Brain microvascular endothelial cell (primary cell): ENCODE measurements around the gene DHRS1.

Experiments used
- DNase-seq: peaks from one replicate; pipeline ENCODE4 v3.0.0-alpha.2; 2020
- H3K27ac ChIP-seq: fragments of 250-450 bp; sonication (Bioruptor Pico); 2 replicates; pipeline ENCODE4 v1.5.1; 2020; ENCODE audit warnings: mild to moderate bottlenecking, moderate library complexity
- H3K27me3 ChIP-seq: fragments of 250-450 bp; sonication (Bioruptor Pico); replicated peaks from 2 replicates; pipeline ENCODE4 v1.5.1; 2020; ENCODE audit warnings: mild to moderate bottlenecking
- H3K36me3 ChIP-seq: fragments of 250-450 bp; sonication (Bioruptor Pico); replicated peaks from 2 replicates; pipeline ENCODE4 v1.5.1; 2020; ENCODE audit warnings: mild to moderate bottlenecking
- H3K4me3 ChIP-seq: 2 replicates; pipeline ENCODE4 v1.5.1; 2011; ENCODE audit warnings: low read depth, mild to moderate bottlenecking, control low read depth, low read length, moderate library complexity
- in situ Hi-C: cut with HindIII; loops from 2 replicates; pipeline ENCODE4 v1.10.0; 2017; ENCODE audit warnings: low sequenced_read_pairs, low pct_ligation_motif_present
- TF ChIP-seq, protein P1 (sequence below): IDR thresholded peaks from 2 replicates; pipeline ENCODE4 v1.5.1; 2011; ENCODE audit warnings: low read depth, mild to moderate bottlenecking, moderate library complexity, low read length, control low read depth, inconsistent platforms; ENCODE audit errors: missing control alignments

DHRS1 gene

DNA sequence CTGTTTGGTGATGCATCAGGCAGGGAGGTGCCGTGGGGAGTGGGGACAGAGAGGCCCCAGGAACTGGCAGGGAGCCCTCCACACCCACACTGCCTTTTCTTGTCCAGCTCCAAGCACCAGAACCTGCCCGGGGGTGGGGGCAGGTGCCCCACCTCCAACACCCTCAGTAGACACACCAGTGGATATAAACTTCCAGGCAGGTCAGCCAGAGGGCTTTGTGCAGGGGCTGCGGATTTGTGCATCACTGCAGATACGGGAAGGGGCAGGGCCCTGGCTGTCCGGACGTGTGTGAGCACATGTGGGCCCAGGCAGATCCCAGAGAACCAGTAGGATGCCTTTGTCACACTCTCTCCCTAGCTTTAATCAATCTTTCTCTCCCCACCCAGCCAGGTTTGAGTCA lies 35.3 kb downstream of the DHRS1 start:
- DNase-seq = no peak
- H3K27me3 ChIP-seq = no peaks in the 10 kb centered on the region
- H3K36me3 ChIP-seq = peaks cover 12% of the 10 kb centered on the region
- H3K4me3 ChIP-seq = no peak overlapping the region
- in situ Hi-C loops = no loop called here
- no peak overlapping the region for H3K27ac ChIP-seq
- TF ChIP-seq, protein P1, sequence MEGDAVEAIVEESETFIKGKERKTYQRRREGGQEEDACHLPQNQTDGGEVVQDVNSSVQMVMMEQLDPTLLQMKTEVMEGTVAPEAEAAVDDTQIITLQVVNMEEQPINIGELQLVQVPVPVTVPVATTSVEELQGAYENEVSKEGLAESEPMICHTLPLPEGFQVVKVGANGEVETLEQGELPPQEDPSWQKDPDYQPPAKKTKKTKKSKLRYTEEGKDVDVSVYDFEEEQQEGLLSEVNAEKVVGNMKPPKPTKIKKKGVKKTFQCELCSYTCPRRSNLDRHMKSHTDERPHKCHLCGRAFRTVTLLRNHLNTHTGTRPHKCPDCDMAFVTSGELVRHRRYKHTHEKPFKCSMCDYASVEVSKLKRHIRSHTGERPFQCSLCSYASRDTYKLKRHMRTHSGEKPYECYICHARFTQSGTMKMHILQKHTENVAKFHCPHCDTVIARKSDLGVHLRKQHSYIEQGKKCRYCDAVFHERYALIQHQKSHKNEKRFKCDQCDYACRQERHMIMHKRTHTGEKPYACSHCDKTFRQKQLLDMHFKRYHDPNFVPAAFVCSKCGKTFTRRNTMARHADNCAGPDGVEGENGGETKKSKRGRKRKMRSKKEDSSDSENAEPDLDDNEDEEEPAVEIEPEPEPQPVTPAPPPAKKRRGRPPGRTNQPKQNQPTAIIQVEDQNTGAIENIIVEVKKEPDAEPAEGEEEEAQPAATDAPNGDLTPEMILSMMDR = no peak

- DNase-seq = no peak
- H3K36me3 ChIP-seq = peaks cover 12% of the 10 kb centered on the region
- TF ChIP-seq, protein P1 = no peak
- in situ Hi-C loops = no loop called here
- no peak overlapping the region for H3K27ac ChIP-seq
- no peaks in the 10 kb centered on the region for H3K27me3 ChIP-seq
- no peak overlapping the region for H3K4me3 ChIP-seq
Measured at GRCh38 chr14:24263848-24264247, 35.7 kb downstream of the DHRS1 start.

- H3K36me3 ChIP-seq = peaks cover 12% of the 10 kb centered on the region
- in situ Hi-C loops = no loop called here
- no peaks in the 10 kb centered on the region for H3K27me3 ChIP-seq
- no peak within 1 kb of the TSS for H3K4me3 ChIP-seq
- DNase-seq = no peak
- H3K27ac ChIP-seq = no peak within 1 kb of the TSS
- TF ChIP-seq, protein P1 = no peak
Measured at GRCh38 chr14:24262821-24263733, 36.5 kb downstream of the DHRS1 start, which contains the start of gene TGM1. TGM1 (minus strand) TSS chr14:24263177; CDS start chr14:24262352, 825 bp downstream.

GRCh38 chr14:24261969-24262327 lies 37.6 kb downstream of the DHRS1 start:
- H3K4me3 ChIP-seq = no peak overlapping the region
- no peak overlapping the region for H3K27ac ChIP-seq
- peaks cover 4% of the 10 kb centered on the region for H3K36me3 ChIP-seq
- no peaks in the 10 kb centered on the region for H3K27me3 ChIP-seq
- no peak for DNase-seq
- in situ Hi-C loops = no loop called here
- TF ChIP-seq, protein P1 = no peak

DNA sequence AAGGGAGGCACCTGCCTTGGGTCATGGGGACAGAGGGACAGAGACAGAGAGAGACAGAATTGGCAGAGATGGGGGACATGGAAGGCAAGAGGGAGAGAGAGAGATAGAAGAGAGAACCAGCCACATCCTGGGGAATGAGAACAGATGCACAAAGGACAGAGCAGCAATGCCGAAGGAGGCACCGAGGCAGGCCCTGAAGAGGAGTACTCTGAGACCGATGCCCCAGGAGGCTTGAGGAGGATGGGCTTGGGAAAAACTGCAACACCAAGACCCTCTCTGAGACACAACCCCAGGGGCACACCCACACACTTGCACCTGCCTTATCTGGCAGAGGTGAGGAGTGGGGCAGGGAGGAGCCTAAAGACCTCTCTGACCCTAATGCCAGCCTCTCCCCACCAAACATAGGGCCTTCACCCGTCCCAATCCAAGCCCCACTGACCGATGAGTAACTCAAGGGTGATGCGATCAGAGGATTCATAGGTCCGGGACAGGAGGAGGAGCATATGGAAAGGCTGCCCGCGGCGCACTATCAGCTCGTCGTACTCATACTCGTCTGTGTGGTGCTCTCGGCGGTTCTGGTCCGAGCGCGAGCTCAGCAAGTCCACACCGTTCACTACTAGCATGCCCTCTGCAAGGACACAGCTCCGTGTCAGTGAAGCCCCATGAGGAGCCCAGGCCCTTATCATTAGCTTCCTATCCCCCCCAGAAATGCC lies 38.2 kb downstream of the DHRS1 start:
- TF ChIP-seq, protein P1 = no peak
- peaks cover 4% of the 10 kb centered on the region for H3K36me3 ChIP-seq
- DNase-seq = no peak
- no peak overlapping the region for H3K4me3 ChIP-seq
- no peak overlapping the region for H3K27ac ChIP-seq
- in situ Hi-C loops = no loop called here
- H3K27me3 ChIP-seq = no peaks in the 10 kb centered on the region
